Measurements from ENCODE around the gene NUDT21.
"Not testable (repeated sequence)": the region's sequence is repeated elsewhere in the genome, so short reads cannot be mapped to it uniquely, and the experiment has no call there.

- not testable (repeated sequence) for TF ChIP-seq CTCF (conservative IDR thresholded peaks at IDR 0.05); EZH2 (IDR thresholded peaks at IDR 0.05; ENCODE audit: low read depth)
Measured at GRCh38 chr16:56488868-56489267, 37.7 kb upstream of the NUDT21 start.
